HepG2 (cell line): Measurements from ENCODE around the gene CEP78. TPM values are rescaled to one million over a fixed set of nuclear protein-coding genes. Genes with fewer than 3 reads are reported as not detected.
A peak's percentile ranks its signal among the peaks of the same experiment; 100 is the strongest.

Experiments
- AGO1 ChIP-seq: fragments of 200-400 bp; formaldehyde crosslinking; IDR thresholded peaks from 2 replicates; pipeline ENCODE4 v1.6.1; 2017; ENCODE audit warnings: mild to moderate bottlenecking, low read depth, low read length, moderate library complexity; ENCODE audit not compliant: poor library complexity, severe bottlenecking
- CHD2 ChIP-seq: IDR thresholded peaks from 2 replicates; pipeline ENCODE4 v1.6.1; 2011; ENCODE audit warnings: low read depth, low read length, improper control_type of control experiment
- HMG20B ChIP-seq: conservative IDR thresholded peaks from 2 replicates; pipeline ENCODE4 v1.6.1; 2016; ENCODE audit warnings: missing genetic modification reagents, missing compliant biosample characterization
- HNF1A ChIP-seq, 2 experiments: sonication (generic) in 1 of 2; formaldehyde crosslinking in 1 of 2; IDR thresholded peaks; 2 replicates each; pipeline versions ENCODE4 v1.4.0 to v1.6.1; 2016 to 2020; ENCODE audit warnings: borderline replicate concordance in 1 of 2, low read depth in 1 of 2, mild to moderate bottlenecking in 1 of 2, missing genetic modification reagents in 1 of 2
- NONO ChIP-seq, 2 experiments: fragments of 450-650 bp in 1 of 2; sonication (generic) in 1 of 2; formaldehyde crosslinking in 1 of 2; IDR thresholded peaks in 1 of 2; conservative IDR thresholded peaks in 1 of 2; 2 replicates each; pipeline versions ENCODE4 v1.6.1 to v1.8.0; 2017 to 2022; ENCODE audit warnings: mild to moderate bottlenecking in 1 of 2, missing genetic modification reagents in 1 of 2, moderate library complexity in 1 of 2
- SMC3 ChIP-seq: IDR thresholded peaks from 2 replicates; pipeline ENCODE4 v1.6.1; 2011; ENCODE audit warnings: low read length, improper control_type of control experiment
- SNAPC5 ChIP-seq: sonication (generic); formaldehyde crosslinking; IDR thresholded peaks from 2 replicates; pipeline ENCODE4 v1.8.1; 2023; ENCODE audit warnings: mild to moderate bottlenecking, missing genetic modification reagents, borderline replicate concordance
- ZFAT ChIP-seq: sonication (generic); formaldehyde crosslinking; conservative IDR thresholded peaks from 2 replicates; pipeline ENCODE4 v1.8.1; 2023; ENCODE audit warnings: missing genetic modification reagents, inconsistent platforms
- ZNF30 ChIP-seq: sonication (generic); formaldehyde crosslinking; IDR thresholded peaks from 2 replicates; pipeline ENCODE4 v1.5.0; 2020; ENCODE audit warnings: mild to moderate bottlenecking, missing genetic modification reagents
- ZNF335 ChIP-seq: sonication (generic); formaldehyde crosslinking; IDR thresholded peaks from 2 replicates; pipeline ENCODE4 v1.4.0; 2020; ENCODE audit warnings: missing genetic modification reagents
- ZNF382 ChIP-seq: sonication (generic); formaldehyde crosslinking; IDR thresholded peaks from 2 replicates; pipeline ENCODE4 v1.5.0; 2020; ENCODE audit warnings: missing genetic modification reagents, mild to moderate bottlenecking, borderline replicate concordance
- ZNF563 ChIP-seq: sonication (generic); formaldehyde crosslinking; IDR thresholded peaks from 2 replicates; pipeline ENCODE4 v1.8.0; 2022; ENCODE audit warnings: mild to moderate bottlenecking, moderate library complexity, missing genetic modification reagents
- polyA plus RNA-seq, 8 experiments: library from polyadenylated mRNA; depleted of rRNA in 3 of 8; stranded (reverse) in 7 of 8; unstranded in 1 of 8; fragments of >200 nt; fragmentation: Illumina TruSeq in 4 of 8; extraction: Trizol in 4 of 8; gene quantifications; 2 replicates each; pipeline versions ENCODE4 v1.2.1 to v1.2.3, GENCODE V29; 2011 to 2016; ENCODE audit warnings: low read depth in 4 of 8, missing spikeins in 1 of 8, mixed read lengths in 1 of 8; ENCODE audit not compliant: insufficient read depth in 1 of 8
- total RNA-seq, 5 experiments: library from RNA; depleted of rRNA; stranded (reverse); fragments of >200 nt; fragmentation: Illumina TruSeq; extraction: Trizol; gene quantifications; 2 replicates each; pipeline ENCODE4 v1.2.3, GENCODE V29; 2016; ENCODE audit warnings: low read depth in 1 of 5
- TF ChIP-seq, protein P1 (sequence below): sonication (generic); formaldehyde crosslinking; IDR thresholded peaks from 2 replicates; pipeline ENCODE4 v1.4.0; 2020; ENCODE audit warnings: mild to moderate bottlenecking, missing genetic modification reagents
- TF ChIP-seq, protein P2 (sequence below): sonication (generic); formaldehyde crosslinking; IDR thresholded peaks from 2 replicates; pipeline ENCODE4 v1.8.1; 2023; ENCODE audit warnings: missing genetic modification reagents, mild to moderate bottlenecking, borderline replicate concordance

Gene CEP78
- total and polyA plus RNA-seq, 2 of the 13 experiments (the other 11 are each of a cell fraction or from before 2014, with no cell fraction given) = 5.1 to 30.8 TPM

- TF ChIP-seq, protein P1, sequence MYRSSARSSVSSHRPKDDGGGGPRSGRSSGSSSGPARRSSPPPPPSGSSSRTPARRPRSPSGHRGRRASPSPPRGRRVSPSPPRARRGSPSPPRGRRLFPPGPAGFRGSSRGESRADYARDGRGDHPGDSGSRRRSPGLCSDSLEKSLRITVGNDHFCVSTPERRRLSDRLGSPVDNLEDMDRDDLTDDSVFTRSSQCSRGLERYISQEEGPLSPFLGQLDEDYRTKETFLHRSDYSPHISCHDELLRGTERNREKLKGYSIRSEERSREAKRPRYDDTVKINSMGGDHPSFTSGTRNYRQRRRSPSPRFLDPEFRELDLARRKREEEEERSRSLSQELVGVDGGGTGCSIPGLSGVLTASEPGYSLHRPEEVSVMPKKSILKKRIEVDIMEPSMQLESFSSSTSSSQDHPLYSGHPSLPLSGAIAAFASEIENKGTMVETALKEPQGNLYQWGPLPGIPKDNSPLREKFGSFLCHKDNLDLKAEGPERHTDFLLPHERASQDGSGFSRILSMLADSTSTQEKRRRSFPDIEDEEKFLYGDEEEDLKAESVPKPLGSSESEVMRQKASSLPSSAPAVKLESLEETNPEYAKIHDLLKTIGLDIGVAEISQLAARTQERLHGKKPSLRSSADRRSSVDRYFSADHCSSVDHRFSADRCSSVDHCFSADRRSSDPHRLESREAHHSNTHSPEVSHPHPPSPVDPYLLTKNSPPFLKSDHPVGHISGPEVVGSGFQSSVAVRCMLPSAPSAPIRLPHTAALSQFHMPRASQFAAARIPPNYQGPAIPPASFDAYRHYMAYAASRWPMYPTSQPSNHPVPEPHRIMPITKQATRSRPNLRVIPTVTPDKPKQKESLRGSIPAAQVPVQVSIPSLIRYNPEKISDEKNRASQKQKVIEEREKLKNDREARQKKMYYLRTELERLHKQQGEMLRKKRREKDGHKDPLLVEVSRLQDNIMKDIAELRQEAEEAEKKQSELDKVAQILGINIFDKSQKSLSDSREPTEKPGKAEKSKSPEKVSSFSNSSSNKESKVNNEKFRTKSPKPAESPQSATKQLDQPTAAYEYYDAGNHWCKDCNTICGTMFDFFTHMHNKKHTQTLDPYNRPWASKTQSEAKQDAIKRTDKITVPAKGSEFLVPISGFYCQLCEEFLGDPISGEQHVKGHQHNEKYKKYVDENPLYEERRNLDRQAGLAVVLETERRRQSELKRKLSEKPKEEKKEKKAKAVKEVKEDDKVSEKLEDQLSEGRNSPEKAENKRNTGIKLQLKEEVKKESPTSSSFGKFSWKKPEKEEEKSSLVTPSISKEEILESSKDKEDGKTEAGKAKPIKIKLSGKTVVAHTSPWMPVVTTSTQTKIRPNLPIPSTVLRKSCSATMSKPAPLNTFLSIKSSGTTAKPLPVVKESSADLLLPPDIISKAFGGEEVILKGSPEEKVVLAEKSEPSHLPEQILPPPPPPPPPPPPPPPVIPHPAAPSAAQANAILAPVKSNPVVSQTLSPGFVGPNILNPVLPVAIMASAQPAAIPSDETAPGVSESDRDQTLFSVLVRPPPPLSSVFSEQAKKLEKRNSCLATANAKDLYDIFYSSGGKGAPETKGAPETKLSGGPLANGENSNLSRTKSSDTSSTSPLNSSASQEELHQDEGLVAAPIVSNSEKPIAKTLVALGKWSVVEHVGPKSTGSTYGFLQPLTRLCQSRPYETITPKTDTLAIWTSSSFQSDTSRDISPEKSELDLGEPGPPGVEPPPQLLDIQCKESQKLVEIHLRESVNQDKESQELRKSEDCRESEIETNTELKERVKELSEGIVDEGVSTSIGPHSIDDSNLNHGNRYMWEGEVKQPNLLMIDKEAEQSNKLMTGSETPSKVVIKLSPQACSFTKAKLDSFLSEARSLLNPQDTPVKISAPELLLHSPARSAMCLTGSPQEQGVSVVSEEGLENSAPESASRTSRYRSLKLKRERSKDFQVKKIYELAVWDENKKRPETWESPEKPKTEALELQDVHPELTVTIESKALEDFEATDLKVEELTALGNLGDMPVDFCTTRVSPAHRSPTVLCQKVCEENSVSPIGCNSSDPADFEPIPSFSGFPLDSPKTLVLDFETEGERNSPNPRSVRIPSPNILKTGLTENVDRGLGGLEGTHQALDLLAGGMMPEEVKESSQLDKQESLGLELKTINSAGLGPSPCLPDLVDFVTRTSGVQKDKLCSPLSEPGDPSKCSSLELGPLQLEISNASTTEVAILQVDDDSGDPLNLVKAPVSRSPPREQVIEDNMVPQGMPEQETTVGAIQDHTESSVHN (CRISPR knock-in tag) = 0 out of 2 replicates have a peak, but pooled peaks have one; percentile 12
- TF ChIP-seq ZNF382 (CRISPR knock-in tag) = no peak
- TF ChIP-seq AGO1 = peak; percentile 31
- peak; percentile 71; the same call in 1 of the 2 replicates for TF ChIP-seq CHD2
- 0 out of 2 replicates have a peak, but pooled peaks have one; percentile 68 for TF ChIP-seq ZFAT
- TF ChIP-seq ZNF563 (CRISPR knock-in tag) = peak; percentile 85; the same call in 1 of the 2 replicates
- no peak for TF ChIP-seq NONO (IDR thresholded peaks at IDR 0.05)
- TF ChIP-seq NONO (CRISPR knock-in tag; conservative IDR thresholded peaks at IDR 0.05) = peak; percentile 69
- TF ChIP-seq, protein P2, sequence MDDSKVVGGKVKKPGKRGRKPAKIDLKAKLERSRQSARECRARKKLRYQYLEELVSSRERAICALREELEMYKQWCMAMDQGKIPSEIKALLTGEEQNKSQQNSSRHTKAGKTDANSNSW (CRISPR knock-in tag) = no peak
- peak; percentile 71; the same call in 1 of the 2 replicates for TF ChIP-seq ZNF30 (CRISPR knock-in tag)
- TF ChIP-seq SMC3 = no peak
- TF ChIP-seq ZNF335 (CRISPR knock-in tag) = peak; percentile 65; the same call in 1 of the 2 replicates
- TF ChIP-seq HMG20B = no peak
- 0 out of 2 replicates have a peak, but pooled peaks have one; percentile 72 for TF ChIP-seq SNAPC5 (CRISPR knock-in tag)
- no peak for TF ChIP-seq HNF1A (IDR thresholded peaks at IDR 0.05; ENCODE audit: low read depth)
- TF ChIP-seq HNF1A (CRISPR knock-in tag; IDR thresholded peaks at IDR 0.05; ENCODE audit: borderline replicate concordance) = 0 out of 2 replicates have a peak, but pooled peaks have one; percentile 5
Observed at GRCh38 chr9:78296893-78297671, 61.2 kb downstream of the CEP78 start, which contains the start of gene PSAT1 (continued).
